Activated CD4-positive, alpha-beta T cell treated with anti-CD3 and anti-CD28 coated beads, Interleukin-10, Interleukin-2, amounts not matched to agents 100 ng/mL and 50 ng/mL, durations not matched to agents 16 hours and 8 hours (primary cell): ENCODE results near the gene CC2D2A.
A peak's percentile ranks its signal among the peaks of the same experiment; 100 is the strongest.

Experiments used
- DNase-seq: peaks from one replicate; pipeline ENCODE4 v3.0.0-alpha.2; 2020

CC2D2A gene

DNA sequence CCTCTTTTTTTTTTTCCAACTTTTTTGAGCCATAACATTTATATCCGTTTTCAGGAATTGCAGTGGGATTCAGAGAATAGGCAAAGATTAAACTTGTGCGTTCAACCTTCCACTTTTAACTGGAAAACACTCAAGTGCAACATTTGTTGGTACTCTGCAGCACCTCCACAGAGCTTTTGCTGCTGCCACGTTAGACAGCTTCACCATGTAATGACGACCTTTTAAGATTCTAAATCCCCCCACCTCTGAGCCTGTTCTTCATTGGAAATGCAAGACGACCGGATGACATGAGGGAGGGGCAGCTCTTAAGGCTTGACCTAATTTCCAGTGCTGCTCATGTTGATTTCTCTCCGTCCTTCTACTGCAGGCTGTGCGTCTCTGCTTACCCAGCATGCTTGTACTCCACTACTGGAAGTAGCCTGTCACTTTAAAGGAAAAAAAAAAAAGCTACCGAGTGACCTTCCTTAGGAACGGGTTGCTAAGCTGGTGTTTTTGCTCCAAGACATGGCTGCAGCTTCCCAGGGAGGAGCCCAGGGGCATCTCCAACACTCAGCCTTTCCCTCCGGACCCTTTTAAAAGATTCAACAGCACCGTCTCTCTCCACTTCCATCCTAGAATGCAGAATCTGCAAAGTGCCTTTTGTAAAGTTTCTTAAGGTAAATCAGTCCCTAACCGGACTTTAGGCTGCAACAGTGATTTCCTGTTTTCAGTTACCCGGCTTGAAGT is at the start of gene CC2D2A:
Gene CC2D2A (plus strand): TSS at position 481 of the 726 bp plus-strand sequence. CDS start 6,051 bp downstream, outside the sequence.
- no peak for DNase-seq

DNA sequence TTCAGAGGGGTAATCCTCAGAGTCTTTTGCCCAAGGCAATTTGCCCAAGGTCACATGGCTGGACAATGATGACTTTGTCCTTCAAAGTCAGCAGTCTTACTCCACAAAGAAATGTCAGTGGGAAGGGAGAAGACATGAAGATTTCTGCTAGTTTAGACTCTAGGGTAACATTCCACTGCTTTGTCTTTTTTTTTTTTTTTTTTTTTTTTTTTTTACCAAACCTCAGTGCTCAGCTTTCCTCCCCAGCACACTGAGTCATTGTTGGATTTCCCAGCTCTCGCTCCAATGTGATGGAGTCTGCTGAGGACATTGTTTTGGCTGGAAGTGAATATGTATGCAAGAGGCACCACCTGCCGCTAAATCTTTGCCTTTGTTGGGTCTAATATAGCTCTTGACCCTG is 49.0 kb upstream of the CC2D2A start:
- DNase-seq, result no peak

DNA sequence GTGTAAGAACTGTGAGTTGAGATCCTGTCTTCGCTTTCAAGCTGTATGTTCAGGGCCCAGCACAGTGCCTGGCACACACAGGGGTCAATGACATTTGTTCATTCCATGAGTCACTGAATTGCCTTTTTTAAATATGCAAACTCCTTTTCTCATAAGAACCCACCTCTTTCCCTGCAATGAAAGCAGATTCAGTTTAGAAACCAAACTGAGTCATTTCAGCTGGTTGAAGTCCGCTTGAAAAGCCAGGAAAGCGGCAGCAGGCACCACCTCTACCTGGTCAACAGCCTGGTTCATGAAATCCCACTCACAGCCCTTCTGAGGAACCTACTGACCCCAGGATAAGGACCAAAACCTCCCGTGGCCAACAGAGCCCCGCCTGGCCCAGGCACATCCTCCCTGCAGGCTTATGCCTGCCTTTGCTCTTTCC is 46.4 kb upstream of the CC2D2A start:
- DNase-seq, result peak; percentile 58

DNA sequence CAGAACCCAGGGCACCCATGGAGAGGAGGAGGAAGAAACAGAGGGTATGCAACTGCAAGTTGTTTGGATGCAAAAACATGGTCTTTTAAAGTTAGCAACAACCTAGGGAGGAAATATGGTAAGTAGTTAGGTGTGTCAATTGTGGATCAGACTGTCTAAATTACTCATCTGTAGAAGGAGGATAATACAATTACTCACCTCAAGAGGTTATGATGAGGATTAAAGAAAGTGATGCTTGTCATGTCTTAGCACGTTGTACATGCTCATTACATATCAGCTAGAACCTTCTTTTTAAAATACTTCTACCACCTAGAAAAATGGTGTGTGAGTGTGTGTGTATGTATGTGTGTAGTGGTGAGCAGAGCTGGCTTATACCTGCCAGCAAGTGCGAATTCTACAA is 44.2 kb upstream of the CC2D2A start:
- peak; percentile 52 for DNase-seq

DNA sequence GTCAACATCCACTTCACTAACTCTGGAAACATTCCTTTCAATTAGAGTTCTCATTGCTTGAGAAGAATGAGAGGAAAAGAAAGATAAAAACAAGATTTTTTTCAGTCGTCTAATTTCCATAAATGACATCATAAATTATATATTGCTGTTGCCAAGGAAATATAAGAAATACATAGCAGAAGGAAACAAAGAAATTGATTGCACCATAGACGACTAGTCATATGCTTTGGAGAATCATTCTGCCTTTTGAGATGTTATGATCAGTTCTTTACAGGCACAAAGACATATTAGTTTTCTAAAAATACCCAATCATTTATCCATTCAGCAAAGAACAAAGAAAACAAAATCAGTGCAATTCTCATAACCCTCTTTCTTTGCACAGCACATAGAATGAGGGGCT is 42.5 kb upstream of the CC2D2A start:
- DNase-seq, result no peak

DNA sequence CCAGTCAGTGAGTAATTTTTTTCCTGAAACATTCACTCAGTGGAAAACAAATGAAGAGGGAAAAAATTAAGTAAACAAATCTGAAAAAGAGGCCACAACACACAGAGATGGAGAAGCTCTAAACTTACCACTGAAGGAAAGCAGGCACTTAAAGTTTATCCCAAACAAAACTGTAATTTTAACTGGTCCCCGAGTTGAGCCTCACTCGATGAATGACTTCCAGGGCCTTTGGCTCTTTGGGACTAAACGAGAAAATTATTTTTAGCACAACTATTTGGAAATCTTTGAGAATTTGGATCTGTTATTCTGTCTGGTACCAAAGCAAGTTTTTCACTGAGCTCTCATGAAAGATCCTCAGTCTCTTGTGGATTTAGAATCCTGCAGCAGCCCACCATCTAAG is 42.0 kb upstream of the CC2D2A start, which contains the start of gene C1QTNF7:
Gene C1QTNF7 (plus strand): TSS at position 333 of the 400 bp plus-strand sequence. CDS start 7,711 bp downstream, outside the sequence.
- no peak for DNase-seq

DNA sequence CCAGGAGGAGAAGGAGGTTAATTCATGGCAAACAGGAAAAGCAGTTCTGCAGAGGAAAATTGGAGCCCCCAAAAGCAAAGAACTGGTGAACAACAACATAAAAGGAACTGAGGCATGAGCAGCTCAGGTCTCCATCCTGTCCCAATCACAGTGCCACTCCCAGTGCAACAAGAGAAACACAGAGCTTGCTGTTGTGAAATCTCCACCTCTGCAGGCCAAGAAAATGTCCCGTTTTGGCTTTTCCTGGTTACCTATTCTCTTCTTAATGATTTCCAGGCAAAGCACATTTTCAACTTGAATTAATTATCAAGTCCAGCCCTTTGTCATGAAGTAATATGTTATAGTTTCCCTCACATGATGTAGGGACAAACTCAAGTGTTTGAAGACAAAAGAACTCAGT is 41.1 kb upstream of the CC2D2A start:
- DNase-seq, result no peak

DNA sequence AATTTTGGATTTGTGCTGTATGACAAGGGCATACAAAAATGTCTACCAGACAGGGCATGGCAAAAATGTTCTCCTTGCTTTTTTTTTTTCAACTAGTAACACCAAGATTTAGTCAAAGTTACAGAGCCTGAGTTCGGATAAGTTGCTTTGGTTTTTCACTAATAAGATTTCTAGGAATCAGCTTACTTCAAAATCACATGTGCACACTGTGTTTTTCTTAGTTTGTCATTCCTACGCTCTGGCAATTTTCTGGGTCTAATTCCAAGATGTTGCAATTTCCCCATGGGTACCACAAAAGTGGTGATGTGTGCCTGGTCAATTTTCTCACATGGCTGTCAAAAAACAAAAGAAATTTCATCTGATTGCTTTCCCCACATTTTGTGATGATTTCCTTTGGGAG is 35.6 kb upstream of the CC2D2A start:
- no peak for DNase-seq

DNA sequence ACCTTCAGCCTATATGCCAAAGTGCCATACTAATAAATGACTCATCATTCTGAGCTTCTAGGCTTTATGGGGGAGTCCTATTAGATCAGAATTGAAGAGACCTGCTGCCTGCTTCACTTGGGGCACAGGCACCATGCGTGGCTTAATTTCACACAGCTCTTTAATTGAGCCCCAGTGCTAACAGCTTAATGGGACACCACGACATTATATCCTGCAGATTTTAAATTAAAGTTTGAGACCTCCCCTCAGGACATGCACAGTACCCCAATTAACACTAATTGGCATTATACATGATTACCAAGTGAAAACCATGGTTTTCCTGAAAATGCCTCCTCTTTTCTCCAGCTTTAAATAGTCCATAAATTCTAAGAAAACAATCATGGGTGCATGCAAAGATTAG is 35.0 kb upstream of the CC2D2A start:
- no peak for DNase-seq

DNA sequence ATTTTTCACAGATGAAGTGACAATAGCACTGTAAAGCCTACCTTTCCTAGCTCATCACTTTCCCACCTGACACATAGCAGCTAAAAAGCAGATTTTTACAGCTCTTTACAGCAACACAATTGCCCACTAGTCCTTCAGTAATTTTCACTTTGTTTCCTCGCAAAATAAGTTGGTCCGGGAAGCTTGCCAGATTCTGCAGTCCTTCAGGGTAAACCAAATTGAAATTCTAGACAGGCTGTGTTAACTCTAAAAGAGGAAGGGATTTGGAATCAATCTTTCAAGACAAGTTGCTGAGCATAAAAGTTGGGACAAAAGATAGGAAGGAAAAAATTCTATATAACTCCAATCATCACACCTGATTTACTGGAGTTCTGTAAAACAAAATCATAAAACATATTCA is 33.2 kb upstream of the CC2D2A start:
- DNase-seq, result no peak

DNA sequence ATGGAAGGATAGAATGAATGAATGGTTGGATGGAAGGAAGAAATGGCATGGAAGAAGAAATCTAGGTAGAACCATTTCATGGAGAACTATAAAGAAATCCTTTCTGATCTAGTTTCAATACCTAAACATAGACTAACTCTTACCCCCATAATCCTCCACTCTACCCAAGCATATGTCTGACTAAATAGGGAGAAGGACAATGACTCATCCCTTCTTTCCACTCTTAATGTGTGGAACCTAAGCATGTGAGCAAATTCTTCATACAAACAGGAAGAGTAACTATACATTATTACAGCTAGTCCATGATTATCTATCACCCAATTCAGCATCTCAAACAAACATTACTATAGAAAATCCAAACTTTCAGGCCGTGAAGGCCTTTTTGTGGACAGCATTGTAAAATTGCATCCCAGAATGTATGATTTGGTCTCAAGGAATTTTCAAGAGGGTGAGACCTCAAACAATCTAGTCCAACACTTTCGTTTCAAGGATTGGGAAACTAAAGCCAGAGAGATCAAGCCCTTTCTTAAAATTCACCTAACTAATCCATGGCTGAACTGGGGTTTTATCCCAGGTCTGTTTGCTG is 30.6 kb upstream of the CC2D2A start:
- DNase-seq, result no peak

DNA sequence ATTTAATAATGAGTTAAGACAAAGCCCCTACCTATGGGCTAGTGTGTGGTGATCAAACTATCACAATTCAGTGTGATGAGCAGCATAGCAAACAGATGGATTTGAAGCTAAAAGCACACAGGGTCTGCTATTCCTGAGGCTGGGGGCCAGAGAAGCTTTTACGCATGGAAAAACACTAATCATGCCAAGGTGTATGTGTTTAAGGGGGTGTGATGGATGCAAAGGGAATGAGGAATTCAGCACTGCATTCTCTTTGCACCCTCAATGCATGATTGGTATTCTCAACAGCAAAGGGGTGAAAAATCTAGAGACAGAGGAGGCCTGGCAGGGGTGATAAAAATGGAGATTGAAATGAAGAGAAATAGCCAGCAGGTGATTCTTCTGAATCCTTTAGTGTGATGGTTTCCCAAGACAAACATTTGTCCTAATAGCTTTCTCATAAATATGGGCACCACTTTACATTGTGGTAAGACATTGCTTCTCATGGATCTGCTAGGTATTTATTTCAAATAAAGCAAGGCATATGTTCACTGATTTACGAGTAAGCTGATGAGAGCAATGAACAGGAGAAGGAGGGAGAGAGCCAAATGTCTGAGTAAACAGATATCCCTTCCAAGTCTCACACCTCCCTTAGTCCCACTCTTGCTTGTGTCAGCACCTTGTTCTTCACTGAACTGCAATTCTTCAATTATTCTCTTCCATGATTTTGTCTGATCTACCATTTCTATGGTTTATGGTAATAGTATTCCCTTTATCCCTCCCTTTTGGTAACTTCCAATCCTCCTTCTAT is 26.1 kb upstream of the CC2D2A start:
- DNase-seq, result no peak

DNA sequence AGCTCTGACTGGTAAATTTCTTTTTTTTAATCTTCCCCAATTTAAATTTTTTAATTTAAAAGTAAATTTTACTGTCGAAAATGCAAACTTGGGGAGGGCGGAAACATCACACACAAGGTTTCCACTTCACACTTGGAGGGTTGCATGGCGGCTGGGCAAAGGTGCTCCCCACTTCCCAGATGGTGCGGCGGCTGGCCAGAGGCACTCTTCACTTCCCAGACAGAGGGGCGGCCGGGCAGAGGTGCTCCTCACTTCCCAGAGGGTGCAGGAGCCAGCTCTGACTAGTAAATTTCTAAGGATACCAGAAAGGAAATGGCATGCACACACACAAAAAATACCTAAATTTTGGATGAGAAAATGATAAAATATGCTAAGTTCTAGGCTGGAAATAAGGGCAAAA is 25.4 kb upstream of the CC2D2A start:
- DNase-seq, result no peak

DNA sequence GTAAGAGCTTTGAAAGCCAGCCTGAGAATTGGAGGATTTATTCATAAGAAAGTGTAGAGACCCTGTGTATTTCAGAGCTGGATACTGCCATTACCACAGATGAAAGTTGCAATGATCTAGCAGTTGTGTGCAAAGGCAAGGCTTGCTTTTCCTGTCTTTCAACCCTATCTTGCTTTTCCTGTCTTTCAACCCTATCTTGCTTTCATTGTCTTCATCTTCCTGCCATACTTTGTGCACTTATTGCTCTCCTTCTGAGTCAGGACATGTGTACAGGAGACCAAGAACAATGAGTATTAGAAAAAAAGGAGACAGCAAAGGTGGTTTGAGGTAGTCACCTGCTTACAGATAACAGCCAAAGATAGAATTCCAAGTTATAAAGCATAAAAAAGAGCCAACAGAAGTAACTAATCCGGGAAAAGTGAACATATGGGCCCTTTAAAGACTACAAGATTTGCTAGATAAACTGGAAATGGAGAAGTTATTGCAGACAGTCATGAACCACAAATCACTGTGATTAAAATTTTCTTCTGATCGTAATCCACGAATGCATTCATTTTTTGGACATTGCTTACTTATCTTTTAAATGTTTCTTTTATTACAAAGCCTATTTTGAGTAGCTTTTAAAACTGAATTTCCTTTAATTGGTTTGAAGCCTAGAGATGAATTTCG is 24.7 kb upstream of the CC2D2A start:
- no peak for DNase-seq

DNA sequence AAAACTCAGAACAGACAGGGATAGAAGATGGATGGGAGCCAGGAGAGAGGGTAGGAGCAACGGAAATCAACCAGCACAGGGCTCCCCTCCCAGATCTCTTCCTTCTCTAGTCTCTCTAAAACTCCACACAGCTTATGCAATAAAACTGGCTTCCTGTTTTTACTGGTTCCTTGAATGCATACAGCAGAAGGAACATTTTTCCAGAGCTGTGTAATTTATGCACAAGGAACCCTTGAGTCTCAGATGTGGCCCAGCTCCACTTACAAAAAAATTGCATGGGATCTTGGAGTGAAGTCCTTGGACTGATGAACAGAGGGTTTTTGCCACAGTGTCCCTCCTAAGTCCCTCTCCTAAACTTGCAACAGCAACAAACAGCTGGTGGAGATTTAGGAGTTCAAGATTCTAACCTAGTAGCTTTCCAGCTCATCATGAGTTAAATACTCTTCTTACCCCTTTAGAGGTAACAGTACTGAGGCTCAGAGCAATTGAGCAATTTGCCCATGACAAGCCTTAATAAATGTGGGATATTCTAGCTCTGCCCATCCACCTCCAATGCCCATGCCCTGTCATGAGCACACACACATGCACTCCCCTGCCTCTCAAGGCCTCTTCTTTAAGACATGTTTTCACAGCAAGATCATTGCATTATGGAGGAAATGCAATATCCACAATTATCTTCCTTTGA is 18.4 kb upstream of the CC2D2A start:
- no peak for DNase-seq

DNA sequence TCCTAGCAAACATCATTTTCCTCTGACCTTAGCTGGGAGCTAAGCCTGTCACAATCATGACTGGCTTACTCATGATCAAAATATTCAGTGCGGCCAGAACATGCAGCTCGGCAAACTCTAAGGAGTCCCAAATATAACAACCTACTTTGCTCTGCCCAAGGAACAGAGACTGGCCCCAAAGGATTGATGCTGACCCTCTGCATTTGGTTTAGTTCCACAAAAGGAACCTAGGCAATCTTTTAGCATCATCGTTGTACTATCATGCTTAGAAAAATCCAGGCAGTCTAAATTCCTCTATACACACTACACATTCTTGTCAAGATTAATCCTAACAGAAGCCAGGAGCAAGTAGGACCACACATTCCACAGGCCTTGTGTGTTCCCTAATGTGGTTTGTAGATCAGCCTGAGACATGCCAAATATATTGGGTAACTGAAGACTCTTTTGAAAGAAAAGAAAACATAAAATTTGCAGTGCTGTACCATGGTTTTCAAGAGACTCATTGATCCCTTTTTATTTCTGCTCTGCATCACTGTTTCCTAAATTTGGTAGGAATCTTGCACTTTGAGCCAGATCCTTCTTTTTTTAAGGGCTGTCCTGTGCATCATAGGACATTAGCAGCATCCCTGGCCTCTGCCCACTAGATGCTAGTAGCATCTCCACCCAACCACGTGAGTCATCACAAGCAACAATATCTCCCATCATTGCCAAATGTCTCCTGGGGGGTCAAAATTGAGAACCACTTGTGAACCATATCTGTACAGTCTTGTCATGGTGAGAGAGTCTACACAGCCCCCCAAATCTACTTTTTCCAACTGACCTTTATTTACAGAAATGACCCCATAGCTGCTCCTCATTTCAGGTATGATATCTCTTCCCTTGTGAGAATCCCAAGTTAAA is 17.6 kb upstream of the CC2D2A start:
- DNase-seq, result no peak

DNA sequence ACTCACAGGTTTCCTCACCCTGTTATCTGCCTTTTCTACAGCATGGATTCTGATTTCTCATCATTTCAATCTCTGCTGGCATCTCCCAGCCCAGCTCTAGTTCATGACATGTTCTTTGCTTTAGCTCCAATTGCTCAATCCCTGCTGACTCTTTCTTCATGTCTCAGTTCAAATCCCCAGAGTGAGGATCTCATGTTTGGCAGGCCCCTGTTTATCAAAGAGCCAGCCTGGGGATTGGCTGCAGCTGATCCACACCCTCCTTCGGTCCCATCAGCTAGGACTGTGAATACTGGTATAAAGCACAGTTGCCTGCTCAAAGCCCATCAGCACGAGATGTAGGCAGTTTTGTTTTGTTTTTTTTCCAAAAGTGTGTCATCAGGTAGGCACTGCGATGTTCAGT is 14.4 kb upstream of the CC2D2A start:
- no peak for DNase-seq

DNA sequence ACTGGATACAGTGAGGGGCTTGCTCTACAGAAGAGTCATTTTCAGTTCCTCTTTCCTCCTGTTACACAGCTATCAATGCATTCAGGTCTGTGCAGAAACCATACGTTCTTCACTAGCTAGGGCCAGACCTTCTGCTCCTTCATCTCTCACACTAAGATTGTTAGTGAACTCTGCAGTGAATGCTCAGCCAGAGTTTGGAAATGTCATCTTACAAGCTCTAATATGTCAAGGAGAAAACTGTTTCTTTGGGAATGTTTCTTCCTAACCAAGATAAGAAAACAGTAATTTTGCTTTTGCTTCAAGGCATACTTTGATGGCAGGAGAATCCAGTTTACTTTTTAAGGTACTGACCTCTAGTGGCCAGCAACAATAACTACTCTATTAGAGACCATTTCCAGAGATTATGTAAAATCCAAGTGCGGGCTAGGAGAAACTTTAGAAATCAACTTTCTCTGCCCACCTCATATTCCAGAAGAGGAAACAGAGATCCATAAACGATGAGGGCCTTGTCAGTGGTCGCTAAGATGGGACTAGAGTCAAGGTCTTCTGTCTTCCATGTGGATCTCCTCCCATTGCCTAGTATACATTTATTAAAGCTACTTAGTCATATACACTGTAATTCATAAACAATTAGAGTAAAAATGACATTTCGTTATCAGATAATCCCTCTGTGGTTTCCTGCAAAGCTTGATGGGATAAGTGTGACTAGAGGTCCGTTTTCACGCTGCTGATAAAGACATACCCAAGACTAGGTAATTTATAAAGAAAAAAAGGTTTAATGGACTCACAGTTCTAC is 12.1 kb upstream of the CC2D2A start:
- peak; percentile 36 for DNase-seq

DNA sequence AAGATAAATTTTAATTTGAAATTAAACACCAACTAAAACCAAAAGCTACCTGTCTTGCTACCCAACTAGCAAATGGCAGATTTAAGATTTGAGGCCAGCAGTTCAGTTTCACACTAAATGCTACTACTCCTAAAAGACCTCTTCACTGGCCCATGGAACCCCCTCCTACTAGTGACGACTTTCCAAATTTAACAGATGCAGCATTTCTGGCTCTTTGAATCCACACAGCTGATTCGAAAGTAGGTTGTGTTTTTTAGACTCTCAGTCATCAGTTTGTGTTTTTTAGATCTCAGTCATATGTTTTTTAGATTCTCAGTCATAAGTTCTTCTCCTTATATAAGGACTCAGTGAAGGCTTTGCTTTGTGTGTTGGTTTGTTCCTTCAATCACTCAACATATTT is 11.1 kb upstream of the CC2D2A start:
- no peak for DNase-seq

DNA sequence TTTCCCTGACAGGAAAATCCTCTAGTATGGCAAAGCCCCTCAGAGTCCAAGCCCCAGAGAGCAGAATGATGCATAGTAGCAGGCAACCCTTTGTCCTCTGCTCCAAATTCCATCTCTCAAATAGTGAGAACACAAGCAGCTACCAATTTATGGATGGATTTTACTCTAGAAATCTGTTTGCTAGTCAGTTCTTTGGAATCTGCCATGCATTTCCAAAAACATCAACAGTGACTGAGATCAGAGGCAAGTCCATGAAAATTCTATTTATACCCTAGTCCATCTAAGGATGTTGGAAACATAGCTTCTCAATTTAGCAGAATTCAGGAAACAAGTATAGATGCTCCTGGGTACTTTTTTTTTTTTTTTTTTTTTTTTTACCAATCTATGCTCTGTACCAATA is 10.0 kb upstream of the CC2D2A start:
- no peak for DNase-seq

DNA sequence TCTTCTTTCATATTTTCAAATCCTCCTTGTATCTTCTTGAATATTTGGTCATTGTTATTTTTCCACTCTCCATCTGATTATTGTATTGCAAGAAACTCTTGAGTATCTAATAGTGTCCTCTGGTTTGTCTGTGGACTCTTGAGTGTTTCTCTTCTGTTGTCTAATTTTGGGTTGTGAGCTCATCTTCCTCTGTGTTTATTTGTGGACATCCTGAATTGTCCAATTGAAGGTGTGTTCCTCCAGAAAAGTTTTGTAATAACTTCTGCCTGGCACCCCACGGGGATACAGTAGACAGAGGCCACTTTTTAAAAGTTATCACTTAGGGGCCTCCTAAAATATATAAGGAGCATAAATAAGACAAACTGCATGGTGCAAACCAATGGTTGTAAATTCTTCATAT is 3.1 kb upstream of the CC2D2A start:
- DNase-seq, result no peak
